Measurements from ENCODE around the gene SMPD3.

DNA sequence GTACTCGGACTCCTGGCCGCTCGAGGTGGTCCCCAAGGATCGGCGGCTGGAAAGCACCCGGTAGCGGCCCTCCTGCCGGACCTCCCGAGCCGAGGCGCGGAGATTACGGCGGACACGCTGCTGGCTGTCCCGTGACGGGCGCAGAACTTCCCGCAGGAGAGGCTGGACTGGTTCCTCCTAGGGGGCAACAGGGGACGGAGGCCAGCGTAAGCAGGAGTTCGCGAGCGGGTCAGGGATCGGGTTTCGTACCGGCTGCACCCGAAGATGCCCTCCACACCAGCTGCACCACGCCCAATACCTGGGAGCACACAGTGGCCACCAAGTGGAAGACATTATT, 137.9 kb downstream of the SMPD3 start:
- no peak for TF ChIP-seq POLR2A (IDR thresholded peaks at IDR 0.05)
- TF ChIP-seq, protein P1, sequence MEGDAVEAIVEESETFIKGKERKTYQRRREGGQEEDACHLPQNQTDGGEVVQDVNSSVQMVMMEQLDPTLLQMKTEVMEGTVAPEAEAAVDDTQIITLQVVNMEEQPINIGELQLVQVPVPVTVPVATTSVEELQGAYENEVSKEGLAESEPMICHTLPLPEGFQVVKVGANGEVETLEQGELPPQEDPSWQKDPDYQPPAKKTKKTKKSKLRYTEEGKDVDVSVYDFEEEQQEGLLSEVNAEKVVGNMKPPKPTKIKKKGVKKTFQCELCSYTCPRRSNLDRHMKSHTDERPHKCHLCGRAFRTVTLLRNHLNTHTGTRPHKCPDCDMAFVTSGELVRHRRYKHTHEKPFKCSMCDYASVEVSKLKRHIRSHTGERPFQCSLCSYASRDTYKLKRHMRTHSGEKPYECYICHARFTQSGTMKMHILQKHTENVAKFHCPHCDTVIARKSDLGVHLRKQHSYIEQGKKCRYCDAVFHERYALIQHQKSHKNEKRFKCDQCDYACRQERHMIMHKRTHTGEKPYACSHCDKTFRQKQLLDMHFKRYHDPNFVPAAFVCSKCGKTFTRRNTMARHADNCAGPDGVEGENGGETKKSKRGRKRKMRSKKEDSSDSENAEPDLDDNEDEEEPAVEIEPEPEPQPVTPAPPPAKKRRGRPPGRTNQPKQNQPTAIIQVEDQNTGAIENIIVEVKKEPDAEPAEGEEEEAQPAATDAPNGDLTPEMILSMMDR (IDR thresholded peaks at IDR 0.05 in 4 of 5, conservative IDR thresholded peaks at IDR 0.05 in 1 of 5) = no peak

All from gastrocnemius medialis (tissue), 4 donors.